ENCODE data around the gene CDK5R2.

GRCh38 chr2:218990052-218990451, 30.6 kb downstream of the CDK5R2 start:
- peak; percentile 6 for TF ChIP-seq EZH2 (IDR thresholded peaks at IDR 0.05; ENCODE audit: insufficient read depth, poor library complexity, severe bottlenecking)
- TF ChIP-seq EZH2phosphoT487 (IDR thresholded peaks at IDR 0.05; ENCODE audit: insufficient read depth, low read depth), result no peak

Measured in GM23248 (cell line).